ENCODE measurements around the gene OLIG1. TPM values are rescaled to one million over a fixed set of nuclear protein-coding genes. Genes with fewer than 3 reads are reported as not detected.

The OLIG1 gene
- total RNA-seq, 4 donors from 2014 or later: 1.2 TPM; not detected in 3

DNA sequence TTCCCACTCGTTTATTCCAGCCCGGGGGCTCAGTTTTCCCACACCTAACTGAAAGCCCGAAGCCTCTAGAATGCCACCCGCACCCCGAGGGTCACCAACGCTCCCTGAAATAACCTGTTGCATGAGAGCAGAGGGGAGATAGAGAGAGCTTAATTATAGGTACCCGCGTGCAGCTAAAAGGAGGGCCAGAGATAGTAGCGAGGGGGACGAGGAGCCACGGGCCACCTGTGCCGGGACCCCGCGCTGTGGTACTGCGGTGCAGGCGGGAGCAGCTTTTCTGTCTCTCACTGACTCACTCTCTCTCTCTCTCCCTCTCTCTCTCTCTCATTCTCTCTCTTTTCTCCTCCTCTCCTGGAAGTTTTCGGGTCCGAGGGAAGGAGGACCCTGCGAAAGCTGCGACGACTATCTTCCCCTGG is 43.5 kb upstream of the OLIG1 start:
- no peak for TF ChIP-seq POLR2A (IDR thresholded peaks at IDR 0.05)
- TF ChIP-seq, protein P1, sequence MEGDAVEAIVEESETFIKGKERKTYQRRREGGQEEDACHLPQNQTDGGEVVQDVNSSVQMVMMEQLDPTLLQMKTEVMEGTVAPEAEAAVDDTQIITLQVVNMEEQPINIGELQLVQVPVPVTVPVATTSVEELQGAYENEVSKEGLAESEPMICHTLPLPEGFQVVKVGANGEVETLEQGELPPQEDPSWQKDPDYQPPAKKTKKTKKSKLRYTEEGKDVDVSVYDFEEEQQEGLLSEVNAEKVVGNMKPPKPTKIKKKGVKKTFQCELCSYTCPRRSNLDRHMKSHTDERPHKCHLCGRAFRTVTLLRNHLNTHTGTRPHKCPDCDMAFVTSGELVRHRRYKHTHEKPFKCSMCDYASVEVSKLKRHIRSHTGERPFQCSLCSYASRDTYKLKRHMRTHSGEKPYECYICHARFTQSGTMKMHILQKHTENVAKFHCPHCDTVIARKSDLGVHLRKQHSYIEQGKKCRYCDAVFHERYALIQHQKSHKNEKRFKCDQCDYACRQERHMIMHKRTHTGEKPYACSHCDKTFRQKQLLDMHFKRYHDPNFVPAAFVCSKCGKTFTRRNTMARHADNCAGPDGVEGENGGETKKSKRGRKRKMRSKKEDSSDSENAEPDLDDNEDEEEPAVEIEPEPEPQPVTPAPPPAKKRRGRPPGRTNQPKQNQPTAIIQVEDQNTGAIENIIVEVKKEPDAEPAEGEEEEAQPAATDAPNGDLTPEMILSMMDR (IDR thresholded peaks at IDR 0.05): no peak

DNA sequence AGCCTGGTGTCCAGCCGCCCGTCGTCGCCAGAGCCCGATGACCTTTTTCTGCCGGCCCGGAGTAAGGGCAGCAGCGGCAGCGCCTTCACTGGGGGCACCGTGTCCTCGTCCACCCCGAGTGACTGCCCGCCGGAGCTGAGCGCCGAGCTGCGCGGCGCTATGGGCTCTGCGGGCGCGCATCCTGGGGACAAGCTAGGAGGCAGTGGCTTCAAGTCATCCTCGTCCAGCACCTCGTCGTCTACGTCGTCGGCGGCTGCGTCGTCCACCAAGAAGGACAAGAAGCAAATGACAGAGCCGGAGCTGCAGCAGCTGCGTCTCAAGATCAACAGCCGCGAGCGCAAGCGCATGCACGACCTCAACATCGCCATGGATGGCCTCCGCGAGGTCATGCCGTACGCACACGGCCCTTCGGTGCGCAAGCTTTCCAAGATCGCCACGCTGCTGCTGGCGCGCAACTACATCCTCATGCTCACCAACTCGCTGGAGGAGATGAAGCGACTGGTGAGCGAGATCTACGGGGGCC is 43.0 kb upstream of the OLIG1 start:
- 1% methylated on average over 18 to 52 of the region's 54 CpGs for WGBS, 2 donors
- intact Hi-C loops (cut with DNase I; ENCODE audit: low total_unique reads): no loop called here
- peak in 1 of 2 donors; percentile 69 for DNase-seq (ENCODE audit: low spot score in 2 of 2)
- TF ChIP-seq POLR2A (IDR thresholded peaks at IDR 0.05): no peak
- TF ChIP-seq, protein P1 (IDR thresholded peaks at IDR 0.05): no peak
- H3K4me3 ChIP-seq (ENCODE audit: low read depth, poor library complexity, severe bottlenecking): no peak overlapping the region

More for the DNA sequence above, 43.5 kb upstream of the OLIG1 start:
- intact Hi-C loops (cut with DNase I; ENCODE audit: low total_unique reads): no loop called here
- WGBS, 2 donors: 5 to 6% methylated on average over 21 of the region's 21 CpGs
- DNase-seq (ENCODE audit: low spot score in 2 of 2): no peak
- H3K4me3 ChIP-seq (ENCODE audit: low read depth, poor library complexity, severe bottlenecking): no peak overlapping the region

DNA sequence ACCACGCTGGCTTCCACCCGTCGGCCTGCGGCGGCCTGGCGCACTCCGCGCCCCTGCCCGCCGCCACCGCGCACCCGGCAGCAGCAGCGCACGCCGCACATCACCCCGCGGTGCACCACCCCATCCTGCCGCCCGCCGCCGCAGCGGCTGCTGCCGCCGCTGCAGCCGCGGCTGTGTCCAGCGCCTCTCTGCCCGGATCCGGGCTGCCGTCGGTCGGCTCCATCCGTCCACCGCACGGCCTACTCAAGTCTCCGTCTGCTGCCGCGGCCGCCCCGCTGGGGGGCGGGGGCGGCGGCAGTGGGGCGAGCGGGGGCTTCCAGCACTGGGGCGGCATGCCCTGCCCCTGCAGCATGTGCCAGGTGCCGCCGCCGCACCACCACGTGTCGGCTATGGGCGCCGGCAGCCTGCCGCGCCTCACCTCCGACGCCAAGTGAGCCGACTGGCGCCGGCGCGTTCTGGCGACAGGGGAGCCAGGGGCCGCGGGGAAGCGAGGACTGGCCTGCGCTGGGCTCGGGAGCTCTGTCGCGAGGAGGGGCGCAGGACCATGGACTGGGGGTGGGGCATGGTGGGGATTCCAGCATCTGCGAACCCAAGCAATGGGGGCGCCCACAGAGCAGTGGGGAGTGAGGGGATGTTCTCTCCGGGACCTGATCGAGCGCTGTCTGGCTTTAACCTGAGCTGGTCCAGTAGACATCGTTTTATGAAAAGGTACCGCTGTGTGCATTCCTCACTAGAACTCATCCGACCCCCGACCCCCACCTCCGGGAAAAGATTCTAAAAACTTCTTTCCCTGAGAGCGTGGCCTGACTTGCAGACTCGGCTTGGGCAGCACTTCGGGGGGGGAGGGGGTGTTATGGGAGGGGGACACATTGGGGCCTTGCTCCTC is 42.3 kb upstream of the OLIG1 start:
- H3K4me3 ChIP-seq (ENCODE audit: low read depth, poor library complexity, severe bottlenecking): no peak overlapping the region
- intact Hi-C loops (cut with DNase I; ENCODE audit: low total_unique reads): no loop called here
- peak in 1 of 2 donors; percentile 75 for DNase-seq (ENCODE audit: low spot score in 2 of 2)

DNA sequence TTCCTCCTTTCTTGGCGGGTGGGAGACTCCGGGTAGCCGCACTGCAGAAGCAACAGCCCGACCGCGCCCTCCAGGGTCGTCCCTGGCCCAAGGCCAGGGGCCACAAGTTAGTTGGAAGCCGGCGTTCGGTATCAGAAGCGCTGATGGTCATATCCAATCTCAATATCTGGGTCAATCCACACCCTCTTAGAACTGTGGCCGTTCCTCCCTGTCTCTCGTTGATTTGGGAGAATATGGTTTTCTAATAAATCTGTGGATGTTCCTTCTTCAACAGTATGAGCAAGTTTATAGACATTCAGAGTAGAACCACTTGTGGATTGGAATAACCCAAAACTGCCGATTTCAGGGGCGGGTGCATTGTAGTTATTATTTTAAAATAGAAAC is 41.7 kb upstream of the OLIG1 start:
- no peak overlapping the region for H3K4me3 ChIP-seq (ENCODE audit: low read depth, poor library complexity, severe bottlenecking)
- intact Hi-C loops (cut with DNase I; ENCODE audit: low total_unique reads): no loop called here
- no peak for TF ChIP-seq POLR2A (IDR thresholded peaks at IDR 0.05)
- TF ChIP-seq, protein P1 (IDR thresholded peaks at IDR 0.05): no peak
- DNase-seq (ENCODE audit: low spot score in 2 of 2): peak in 1 of 2 donors; percentile 76
- WGBS, 2 donors: 1 to 5% methylated on average over 14 to 15 of the region's 15 CpGs

More for the DNA sequence above, 42.3 kb upstream of the OLIG1 start:
- 3 to 4% methylated on average over 15 to 42 of the region's 85 CpGs for WGBS, 2 donors
- TF ChIP-seq POLR2A (IDR thresholded peaks at IDR 0.05): no peak
- TF ChIP-seq, protein P1 (IDR thresholded peaks at IDR 0.05): no peak

DNA sequence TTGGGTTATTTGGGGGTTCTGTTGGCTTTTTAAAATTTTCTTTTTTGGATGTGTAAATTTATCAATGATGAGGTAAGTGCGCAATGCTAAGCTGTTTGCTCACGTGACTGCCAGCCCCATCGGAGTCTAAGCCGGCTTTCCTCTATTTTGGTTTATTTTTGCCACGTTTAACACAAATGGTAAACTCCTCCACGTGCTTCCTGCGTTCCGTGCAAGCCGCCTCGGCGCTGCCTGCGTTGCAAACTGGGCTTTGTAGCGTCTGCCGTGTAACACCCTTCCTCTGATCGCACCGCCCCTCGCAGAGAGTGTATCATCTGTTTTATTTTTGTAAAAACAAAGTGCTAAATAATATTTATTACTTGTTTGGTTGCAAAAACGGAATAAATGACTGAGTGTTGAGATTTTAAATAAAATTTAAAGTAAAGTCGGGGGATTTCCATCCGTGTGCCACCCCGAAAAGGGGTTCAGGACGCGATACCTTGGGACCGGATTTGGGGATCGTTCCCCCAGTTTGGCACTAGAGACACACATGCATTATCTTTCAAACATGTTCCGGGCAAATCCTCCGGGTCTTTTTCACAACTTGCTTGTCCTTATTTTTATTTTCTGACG is 41.1 kb upstream of the OLIG1 start:
- 2 to 3% methylated on average over 28 of the region's 28 CpGs for WGBS, 2 donors
- DNase-seq (ENCODE audit: low spot score in 2 of 2): peak in 1 of 2 donors; percentile 74
- H3K4me3 ChIP-seq (ENCODE audit: low read depth, poor library complexity, severe bottlenecking): no peak overlapping the region
- intact Hi-C loops (cut with DNase I; ENCODE audit: low total_unique reads): no loop called here
- no peak for TF ChIP-seq POLR2A (IDR thresholded peaks at IDR 0.05)
- TF ChIP-seq, protein P1 (IDR thresholded peaks at IDR 0.05): no peak
